Ovary (tissue), 3 donors: ENCODE measurements around the gene IL36G.

Experiments
- CTCF ChIP-seq, 3 donors: fragments of 450-650 bp in 2 of 3; fragments of 200-600 bp in 1 of 3; IDR thresholded peaks; one replicate each; pipeline versions ENCODE4 v1.5.1 to v1.8.0; 2016 to 2022; ENCODE audit warnings: antibody characterized with exemption in 3 of 3, mild to moderate bottlenecking in 1 of 3
- EP300 ChIP-seq: sonication (generic); formaldehyde crosslinking; IDR thresholded peaks from one replicate; pipeline ENCODE4 v1.6.1; 2017; ENCODE audit warnings: antibody characterized with exemption
- donor health status: DM: no; HTN: no; CAD: no.

- TF ChIP-seq CTCF (IDR thresholded peaks at IDR 0.05), result no peak
- TF ChIP-seq EP300, result no peak
Measured at GRCh38 chr2:112944971-112945370, 32.8 kb upstream of the IL36G start.
